Type B pancreatic cell (in vitro differentiated cells): ENCODE results near the gene SYPL1. TPM values are rescaled to one million over a fixed set of nuclear protein-coding genes. Genes with fewer than 3 reads are reported as not detected.
A peak's percentile ranks its signal among the peaks of the same experiment; 100 is the strongest.
"Not testable (repeated sequence)": the region's sequence is repeated elsewhere in the genome, so short reads cannot be mapped to it uniquely, and the experiment has no call there.

ENCODE experiments used
- DNase-seq: peaks from one replicate; pipeline ENCODE4 v3.0.0; 2021; ENCODE audit warnings: mixed read lengths; ENCODE audit not compliant: unreplicated experiment; ENCODE audit errors: extremely low spot score
- H3K27ac Mint-ChIP-seq: 2 replicates; pipeline ENCODE4 v1.8.0; 2021; ENCODE audit warnings: mild to moderate bottlenecking, mixed read lengths
- H3K27me3 Mint-ChIP-seq: 2 replicates; pipeline ENCODE4 v1.8.0; 2021; ENCODE audit warnings: mixed read lengths
- H3K36me3 Mint-ChIP-seq: 2 replicates; pipeline ENCODE4 v1.8.0; 2021; ENCODE audit warnings: mixed read lengths
- H3K4me1 Mint-ChIP-seq: one replicate; pipeline ENCODE4 v1.8.0; 2021; ENCODE audit warnings: mixed read lengths; ENCODE audit not compliant: unreplicated experiment
- H3K4me3 Mint-ChIP-seq: 2 replicates; pipeline ENCODE4 v1.8.0; 2021; ENCODE audit warnings: mild to moderate bottlenecking, mixed read lengths
- H3K9me3 Mint-ChIP-seq: 2 replicates; pipeline ENCODE4 v1.8.0; 2021; ENCODE audit warnings: mixed read lengths
- total RNA-seq: library from RNA; stranded (reverse); gene quantifications from 2 replicates; pipeline ENCODE4 v1.2.1, GENCODE V29; 2021; ENCODE audit warnings: low replicate concordance
- TF ChIP-seq, protein P1 (sequence below): fragments of 200-600 bp; sonication (generic); conservative IDR thresholded peaks from 2 replicates; pipeline ENCODE4 v1.5.0; 2021; ENCODE audit warnings: antibody characterized with exemption, mild to moderate bottlenecking

Gene SYPL1
- total RNA-seq, 1 donor from 2014 or later: 59.0 TPM

DNA sequence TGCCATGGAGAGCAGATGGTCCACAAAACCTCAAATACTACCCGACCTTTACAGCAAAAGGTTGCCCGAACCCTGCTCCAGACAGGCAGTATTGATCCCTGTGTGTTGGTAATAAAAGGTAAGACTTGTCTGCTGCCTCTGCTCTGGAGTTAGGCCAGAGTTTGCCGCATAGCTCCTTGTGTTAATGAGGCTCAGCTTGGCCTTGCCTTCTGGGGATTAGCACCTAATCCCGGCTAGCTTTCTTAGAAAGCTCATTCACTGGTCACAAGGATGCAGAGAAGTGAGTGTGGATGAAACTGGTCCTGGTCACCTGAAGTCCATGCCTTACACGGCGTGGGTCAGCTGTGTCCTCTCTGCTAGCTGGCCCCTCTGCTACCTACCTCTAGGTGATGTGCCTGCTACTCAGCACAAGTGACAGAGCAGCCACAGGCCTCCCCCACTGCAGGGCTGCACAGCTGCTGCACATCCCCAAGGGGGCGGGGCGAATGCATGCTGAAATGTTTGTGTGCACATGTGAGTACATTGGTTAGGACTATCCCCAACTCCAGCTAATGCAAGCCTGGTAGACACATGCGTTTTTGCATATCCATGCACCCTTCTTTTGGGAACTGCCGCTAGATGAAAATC, 31.7 kb upstream of the SYPL1 start:
- no peak for DNase-seq
- TF ChIP-seq, protein P1, sequence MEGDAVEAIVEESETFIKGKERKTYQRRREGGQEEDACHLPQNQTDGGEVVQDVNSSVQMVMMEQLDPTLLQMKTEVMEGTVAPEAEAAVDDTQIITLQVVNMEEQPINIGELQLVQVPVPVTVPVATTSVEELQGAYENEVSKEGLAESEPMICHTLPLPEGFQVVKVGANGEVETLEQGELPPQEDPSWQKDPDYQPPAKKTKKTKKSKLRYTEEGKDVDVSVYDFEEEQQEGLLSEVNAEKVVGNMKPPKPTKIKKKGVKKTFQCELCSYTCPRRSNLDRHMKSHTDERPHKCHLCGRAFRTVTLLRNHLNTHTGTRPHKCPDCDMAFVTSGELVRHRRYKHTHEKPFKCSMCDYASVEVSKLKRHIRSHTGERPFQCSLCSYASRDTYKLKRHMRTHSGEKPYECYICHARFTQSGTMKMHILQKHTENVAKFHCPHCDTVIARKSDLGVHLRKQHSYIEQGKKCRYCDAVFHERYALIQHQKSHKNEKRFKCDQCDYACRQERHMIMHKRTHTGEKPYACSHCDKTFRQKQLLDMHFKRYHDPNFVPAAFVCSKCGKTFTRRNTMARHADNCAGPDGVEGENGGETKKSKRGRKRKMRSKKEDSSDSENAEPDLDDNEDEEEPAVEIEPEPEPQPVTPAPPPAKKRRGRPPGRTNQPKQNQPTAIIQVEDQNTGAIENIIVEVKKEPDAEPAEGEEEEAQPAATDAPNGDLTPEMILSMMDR: no peak
- Mint-ChIP-seq H3K4me3 (no peak overlapping the region), H3K27ac (no peak overlapping the region), H3K9me3 (peaks cover 5% of the 10 kb centered on the region), H3K27me3 (peaks cover 2% of the 10 kb centered on the region), H3K4me1 (no peaks in the 10 kb centered on the region), H3K36me3 (no peaks in the 10 kb centered on the region)

DNA sequence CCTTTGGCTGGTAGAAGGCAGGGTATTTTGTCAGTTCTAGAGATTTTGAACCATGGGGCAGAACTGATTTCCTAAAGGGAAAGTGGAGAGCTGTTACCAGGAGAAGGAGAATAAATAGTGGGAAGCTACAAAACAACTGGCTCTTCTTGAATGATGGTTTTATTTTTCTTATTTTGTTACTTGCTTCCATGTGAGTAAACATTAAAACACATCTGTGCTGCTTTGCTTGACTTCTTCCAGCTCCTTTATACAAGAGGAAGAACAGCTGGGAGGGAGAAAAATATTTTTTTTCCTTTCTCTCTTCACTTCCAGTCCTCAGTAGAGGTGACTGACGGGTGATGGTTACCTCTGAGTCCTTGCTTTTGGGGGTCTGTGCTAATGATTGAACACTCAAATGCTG, 30.0 kb upstream of the SYPL1 start:
- TF ChIP-seq, protein P1: no peak

DNA sequence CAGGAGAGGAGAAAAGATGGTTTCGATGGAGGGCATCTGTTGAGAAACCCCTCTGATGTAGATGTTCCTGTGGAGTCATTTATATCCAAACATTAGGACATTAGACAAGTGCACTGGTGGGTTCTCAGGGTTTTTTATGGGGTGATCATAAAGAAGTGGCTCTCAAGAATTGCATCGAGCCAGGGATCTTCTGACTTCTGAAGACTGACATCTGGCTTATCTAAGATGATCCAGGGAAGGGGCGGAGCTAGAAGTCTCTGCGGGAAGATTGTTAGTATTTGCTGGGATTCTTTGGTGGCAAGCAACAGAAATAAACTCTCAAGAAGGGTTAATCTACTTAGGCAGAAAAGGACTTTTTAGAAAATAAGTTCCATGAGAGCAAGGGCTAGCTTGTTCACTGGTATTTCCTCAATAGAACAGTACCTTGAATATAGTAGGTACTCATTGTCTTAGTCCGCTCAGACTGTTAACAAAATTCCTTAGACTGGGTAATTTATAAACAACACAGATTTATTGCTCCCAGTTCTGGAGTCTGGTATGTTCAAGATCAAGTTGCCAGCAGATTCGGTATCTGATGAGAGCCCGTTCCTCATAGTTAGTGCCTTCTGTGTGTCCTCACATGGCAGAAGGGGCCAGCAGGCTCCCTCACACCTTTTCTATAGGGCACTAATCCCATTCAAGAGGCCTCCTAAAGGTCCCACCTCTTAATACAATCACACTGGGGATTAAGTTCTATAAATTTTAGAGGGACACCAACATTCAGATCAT, 28.5 kb upstream of the SYPL1 start:
- DNase-seq: no peak
- TF ChIP-seq, protein P1: no peak
- peaks cover 5% of the 10 kb centered on the region for H3K9me3 Mint-ChIP-seq
- no peaks in the 10 kb centered on the region for H3K36me3 Mint-ChIP-seq
- no peak overlapping the region for H3K4me3 Mint-ChIP-seq
- H3K27ac Mint-ChIP-seq: no peak overlapping the region
- H3K27me3 Mint-ChIP-seq: peaks cover 2% of the 10 kb centered on the region
- H3K4me1 Mint-ChIP-seq: peaks cover 6% of the 10 kb centered on the region

More for the DNA sequence above, 30.0 kb upstream of the SYPL1 start:
- Mint-ChIP-seq H3K4me3 (no peak overlapping the region), H3K4me1 (peaks cover 2% of the 10 kb centered on the region), H3K27ac (no peak overlapping the region), H3K27me3 (peaks cover 2% of the 10 kb centered on the region), H3K9me3 (peaks cover 5% of the 10 kb centered on the region), H3K36me3 (no peaks in the 10 kb centered on the region)
- no peak for DNase-seq

DNA sequence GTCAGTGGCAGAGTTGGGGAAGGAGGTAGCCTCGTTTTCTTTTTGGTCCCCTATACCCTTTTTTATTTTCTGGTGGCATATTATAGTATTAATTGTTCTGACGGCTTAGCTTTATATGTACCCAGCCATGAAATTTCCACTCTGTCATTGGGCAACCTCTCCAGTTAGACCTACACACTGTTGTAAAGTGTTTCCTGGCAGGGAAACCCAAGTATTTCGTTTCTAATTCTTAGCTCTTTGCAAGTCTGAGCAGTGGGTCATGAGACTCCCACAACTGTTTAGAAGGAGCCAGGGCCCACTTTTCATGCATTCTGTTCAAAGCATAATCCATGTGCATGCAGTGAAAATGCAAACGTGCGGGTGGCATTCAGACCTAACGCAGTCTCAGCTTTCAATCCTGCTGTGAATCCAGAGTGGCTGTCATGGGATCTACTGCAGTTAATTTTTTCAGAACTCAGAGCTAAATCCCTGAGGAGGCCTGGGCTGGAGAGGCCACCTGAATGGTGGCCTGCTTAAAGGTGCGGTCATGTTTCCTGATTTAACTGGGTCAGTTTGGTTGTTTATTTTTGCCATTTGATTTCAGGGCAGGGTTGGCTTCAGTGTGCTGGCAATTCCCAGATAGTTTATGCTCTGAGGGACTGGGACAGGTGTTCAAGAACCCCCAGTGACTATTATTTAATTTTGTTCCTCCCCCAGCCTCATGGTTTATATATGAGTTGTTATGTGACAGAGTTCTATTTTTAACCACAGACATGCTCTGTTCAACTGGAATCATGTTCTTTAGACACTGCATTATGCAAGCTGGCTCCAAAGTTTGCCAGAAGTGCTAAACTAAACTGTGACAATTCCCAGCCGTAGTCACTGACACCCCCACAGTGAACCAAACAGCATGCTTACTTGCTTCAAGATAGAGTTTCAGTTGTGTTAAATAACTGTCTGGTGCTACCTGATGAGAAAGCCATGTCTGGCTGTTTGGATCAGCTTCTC, 27.4 kb upstream of the SYPL1 start:
- H3K27me3 Mint-ChIP-seq: peaks cover 2% of the 10 kb centered on the region
- no peak for DNase-seq

DNA sequence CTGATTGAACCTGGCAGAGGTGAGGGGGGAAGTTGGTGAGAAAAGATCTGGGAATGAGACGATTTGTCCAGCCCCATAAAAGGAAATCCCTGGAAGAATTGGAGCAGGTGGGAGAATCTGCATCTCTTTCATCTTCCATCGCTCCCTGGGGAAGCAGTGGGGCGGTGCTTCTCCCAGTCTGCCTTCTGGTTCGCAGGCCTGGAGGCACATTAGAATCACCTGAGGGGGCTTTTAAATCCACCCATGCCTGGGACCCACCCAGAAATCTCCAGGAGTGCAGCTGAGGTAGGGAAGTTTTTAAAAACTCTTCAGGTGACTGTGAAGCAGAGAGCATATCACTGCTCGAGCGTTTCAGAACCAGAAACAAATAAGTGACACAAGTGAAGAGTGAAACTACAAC, 26.7 kb upstream of the SYPL1 start:
- Mint-ChIP-seq H3K9me3 (peaks cover 5% of the 10 kb centered on the region), H3K27me3 (peaks cover 2% of the 10 kb centered on the region), H3K27ac (no peak overlapping the region), H3K36me3 (no peaks in the 10 kb centered on the region), H3K4me3 (no peak overlapping the region), H3K4me1 (peaks cover 6% of the 10 kb centered on the region)
- TF ChIP-seq, protein P1: no peak
- no peak for DNase-seq

More for the DNA sequence above, 27.4 kb upstream of the SYPL1 start:
- H3K36me3 Mint-ChIP-seq: no peaks in the 10 kb centered on the region
- H3K4me3 Mint-ChIP-seq: no peak overlapping the region
- H3K27ac Mint-ChIP-seq: no peak overlapping the region
- H3K4me1 Mint-ChIP-seq: peaks cover 6% of the 10 kb centered on the region
- peaks cover 5% of the 10 kb centered on the region for H3K9me3 Mint-ChIP-seq
- TF ChIP-seq, protein P1: no peak

DNA sequence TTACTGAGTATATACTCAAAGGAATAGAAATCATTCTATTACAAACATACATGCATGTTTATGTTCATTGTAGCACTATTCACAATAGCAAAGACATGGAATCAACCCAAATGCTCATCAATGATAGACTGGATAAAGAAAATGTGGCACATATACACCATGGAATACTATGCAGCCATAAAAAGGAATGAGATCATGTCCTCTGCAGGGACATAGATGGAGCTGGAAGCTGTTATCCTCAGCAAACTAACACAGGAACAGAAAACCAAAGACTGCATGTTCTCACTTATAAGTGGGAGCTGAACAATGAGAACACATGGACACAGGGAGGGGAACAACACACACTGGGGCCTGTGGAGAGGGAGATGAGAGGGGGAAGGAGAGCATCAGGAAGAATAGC, 26.1 kb upstream of the SYPL1 start:
- DNase-seq, H3K9me3 Mint-ChIP-seq, H3K4me3 Mint-ChIP-seq, H3K27me3 Mint-ChIP-seq, H3K36me3 Mint-ChIP-seq, H3K4me1 Mint-ChIP-seq: not testable (repeated sequence)
- H3K27ac Mint-ChIP-seq: peak overlapping the region; percentile 8
